NCI-H2227 (cell line): ENCODE results near the gene TALDO1.

Source experiments
- DNase-seq: peaks from one replicate; lab custom pipeline; 2025; ENCODE audit not compliant: unreplicated experiment; lab: John Stamatoyannopoulos, UW

TALDO1 gene

GRCh38 chr11:747158-748006 is at the start of gene TALDO1:
Gene TALDO1 (plus strand): TSS chr11:747464. CDS start chr11:747482, 18 bp downstream.
- DNase-seq = peak; percentile 98

GRCh38 chr11:697811-698311 is 49.4 kb upstream of the TALDO1 start:
- DNase-seq = peak; percentile 34

GRCh38 chr11:698493-699115 is 48.7 kb upstream of the TALDO1 start:
- no peak for DNase-seq

- no peak for DNase-seq
Observed at GRCh38 chr11:699116-699508, 48.2 kb upstream of the TALDO1 start.

GRCh38 chr11:699753-700152 is 47.5 kb upstream of the TALDO1 start:
- no peak for DNase-seq

GRCh38 chr11:701741-702461 is 45.4 kb upstream of the TALDO1 start:
- DNase-seq = no peak

- no peak for DNase-seq
Observed at GRCh38 chr11:702462-703461, 44.5 kb upstream of the TALDO1 start.

GRCh38 chr11:703506-703905 is 43.8 kb upstream of the TALDO1 start:
- no peak for DNase-seq

- no peak for DNase-seq
Observed at GRCh38 chr11:704228-704674, 43.0 kb upstream of the TALDO1 start.

- DNase-seq = no peak
Observed at GRCh38 chr11:704781-705645, 42.3 kb upstream of the TALDO1 start.

GRCh38 chr11:705646-706438 is 41.4 kb upstream of the TALDO1 start, which contains the start of gene EPS8L2:
Gene EPS8L2 (plus strand): TSS chr11:706231. CDS start chr11:709408, 3,177 bp downstream.
- no peak for DNase-seq

GRCh38 chr11:706439-706956 is 40.8 kb upstream of the TALDO1 start:
- DNase-seq = no peak

GRCh38 chr11:706957-707816 is 40.1 kb upstream of the TALDO1 start:
- no peak for DNase-seq

- no peak for DNase-seq
Observed at GRCh38 chr11:707817-708420, 39.3 kb upstream of the TALDO1 start.

GRCh38 chr11:708511-708910 is 38.8 kb upstream of the TALDO1 start:
- no peak for DNase-seq

- DNase-seq = no peak
Observed at GRCh38 chr11:709109-709997, 37.9 kb upstream of the TALDO1 start.
